PFSK-1 (cell line): ENCODE measurements around the gene KCNQ1.

Experiments
- FOXP2 ChIP-seq: optimal IDR thresholded peaks from 2 replicates; pipeline ENCODE3; 2011; ENCODE audit warnings: borderline replicate concordance, control low read depth, inconsistent platforms; ENCODE audit not compliant: insufficient read depth; ENCODE audit errors: extremely low read length, extremely low read depth
- POLR2AphosphoS5 ChIP-seq: IDR thresholded peaks from 2 replicates; pipeline ENCODE4 v1.6.1; 2012; ENCODE audit warnings: low read depth, mild to moderate bottlenecking, control low read depth, low read length, moderate library complexity
- REST ChIP-seq, 2 experiments: IDR thresholded peaks; 2 replicates each; pipeline versions ENCODE4 v1.6.1 to v1.8.0; 2011 to 2012; ENCODE audit warnings: low read depth in 2 of 2, low read length in 2 of 2, control low read depth in 1 of 2, inconsistent platforms in 1 of 2, mild to moderate bottlenecking in 1 of 2, moderate library complexity in 1 of 2; ENCODE audit not compliant: insufficient read depth in 1 of 2
- SIN3A ChIP-seq: IDR thresholded peaks from 2 replicates; pipeline ENCODE4 v1.6.1; 2012; ENCODE audit warnings: mild to moderate bottlenecking, low read length, moderate library complexity, borderline replicate concordance; ENCODE audit not compliant: insufficient read depth
- TAF1 ChIP-seq: IDR thresholded peaks from 2 replicates; pipeline ENCODE4 v1.6.1; 2012; ENCODE audit warnings: low read length, control low read depth, borderline replicate concordance; ENCODE audit not compliant: insufficient read depth

The KCNQ1 gene

DNA sequence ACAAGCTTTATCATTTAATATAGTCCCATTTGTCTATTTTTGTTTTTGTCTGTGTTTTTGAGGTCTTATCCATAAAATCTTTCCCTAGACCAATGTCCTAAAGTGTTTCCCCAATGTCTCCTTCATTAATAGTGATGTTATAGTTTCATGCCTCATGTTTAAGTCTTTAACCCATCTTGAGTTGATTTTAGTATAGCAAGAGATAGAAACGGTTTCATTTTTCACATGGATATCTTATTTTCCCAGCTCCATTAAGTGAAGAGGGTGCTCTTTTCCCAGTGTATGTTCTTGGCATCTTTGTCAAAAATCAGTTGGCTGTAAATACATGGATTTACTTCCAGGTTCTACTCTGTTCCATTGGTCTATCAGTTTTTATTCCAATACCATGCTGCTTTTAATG, 196.8 kb downstream of the KCNQ1 start:
- TF ChIP-seq TAF1 (no peak), POLR2AphosphoS5 (no peak), FOXP2 (no peak), REST (IDR thresholded peaks at IDR 0.05; ENCODE audit: insufficient read depth in 1 of 2, low read depth in 2 of 2, low read length in 2 of 2) (no peak), SIN3A (no peak)

GRCh38 chr11:2643746-2644145, 198.9 kb downstream of the KCNQ1 start:
- no peak for TF ChIP-seq TAF1
- TF ChIP-seq REST (IDR thresholded peaks at IDR 0.05; ENCODE audit: insufficient read depth in 1 of 2, low read depth in 2 of 2, low read length in 2 of 2) = no peak
- TF ChIP-seq FOXP2 = no peak
- TF ChIP-seq POLR2AphosphoS5 = no peak
- no peak for TF ChIP-seq SIN3A

DNA sequence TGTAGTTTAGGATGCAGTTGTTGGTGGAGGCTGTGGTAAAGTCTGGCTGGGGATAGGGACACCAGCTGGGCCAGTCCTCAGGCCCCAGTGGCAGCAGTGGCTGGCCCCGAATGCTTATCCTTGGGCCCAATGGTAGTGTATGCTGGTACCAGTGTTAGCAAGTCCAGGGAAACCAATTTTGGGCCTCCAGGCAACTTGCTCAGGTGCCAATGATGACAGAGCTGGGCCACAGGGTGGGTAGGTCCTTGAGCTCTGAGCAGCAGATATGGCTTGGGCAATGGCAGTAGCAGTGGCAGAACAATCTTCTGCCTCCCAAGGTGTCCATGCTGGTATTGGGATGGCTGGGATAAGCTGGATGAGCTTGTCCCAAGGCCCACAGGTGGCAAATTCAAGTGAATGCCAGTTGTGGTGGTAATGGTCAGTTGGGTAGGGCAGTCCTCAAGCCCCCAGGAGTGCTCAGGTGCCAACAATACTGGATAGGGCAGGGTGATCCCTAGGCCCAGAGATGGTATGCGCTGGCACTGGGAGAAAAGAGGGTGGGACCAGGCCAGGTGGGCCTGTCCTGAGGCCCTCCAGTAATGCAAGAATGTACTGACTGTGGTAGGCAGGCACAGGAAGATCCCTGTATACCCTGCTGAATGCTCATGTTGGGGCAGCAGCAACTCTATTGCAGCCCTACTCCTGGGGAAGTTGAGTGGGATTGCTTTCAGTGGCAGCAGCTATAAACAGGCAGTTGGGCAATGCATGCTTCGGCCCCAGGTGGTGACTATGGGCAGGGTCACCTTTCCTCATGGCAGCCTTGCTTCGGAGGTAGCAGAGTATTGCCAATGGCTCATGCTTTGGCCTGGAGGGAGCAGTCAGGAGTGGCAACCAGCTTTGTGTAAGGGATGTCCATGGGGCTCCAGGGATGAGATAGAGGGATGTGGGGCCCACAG, 200.3 kb downstream of the KCNQ1 start:
- TF ChIP-seq FOXP2 = no peak

GRCh38 chr11:2645779-2646118, 200.9 kb downstream of the KCNQ1 start:
- no peak for TF ChIP-seq POLR2AphosphoS5
- no peak for TF ChIP-seq REST (IDR thresholded peaks at IDR 0.05; ENCODE audit: insufficient read depth in 1 of 2, low read depth in 2 of 2, low read length in 2 of 2)
- TF ChIP-seq FOXP2 = no peak
- no peak for TF ChIP-seq TAF1
- no peak for TF ChIP-seq SIN3A

DNA sequence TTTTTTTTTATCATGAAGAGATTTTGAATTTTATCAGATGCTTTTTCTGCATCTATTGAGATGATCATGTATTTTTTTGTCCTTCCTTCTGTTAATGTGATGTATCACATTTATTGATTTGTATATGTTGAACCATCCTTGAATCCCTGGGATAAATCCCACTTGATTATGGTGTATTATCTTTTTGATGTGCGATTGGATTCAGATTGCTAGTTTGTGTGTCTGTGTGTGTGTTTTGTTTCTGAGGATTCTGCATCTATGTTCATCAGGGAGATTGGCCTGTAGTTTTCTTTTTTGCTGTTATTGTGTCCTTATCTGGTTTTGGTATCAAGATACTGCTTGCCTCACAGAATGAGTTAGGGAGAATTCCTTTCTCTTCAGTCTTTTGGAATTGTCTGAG, 202.4 kb downstream of the KCNQ1 start:
- no peak for TF ChIP-seq FOXP2
- TF ChIP-seq TAF1 = no peak
- TF ChIP-seq SIN3A = no peak

- TF ChIP-seq FOXP2 (no peak), SIN3A (no peak), TAF1 (no peak), POLR2AphosphoS5 (no peak), REST (IDR thresholded peaks at IDR 0.05; ENCODE audit: insufficient read depth in 1 of 2, low read depth in 2 of 2, low read length in 2 of 2) (no peak)
Observed at GRCh38 chr11:2647953-2648352, 203.1 kb downstream of the KCNQ1 start.
